MM.1S (cell line): Measurements from ENCODE around the gene WNT2.

Experiments
- CTCF ChIP-seq: fragments of 300-600 bp; sonication (generic); IDR thresholded peaks from 2 replicates; pipeline ENCODE4 v1.5.1; 2016; ENCODE audit warnings: antibody characterized with exemption, low read length, mixed read lengths
- EZH2 ChIP-seq: fragments of 300-600 bp; sonication (generic); optimal IDR thresholded peaks from 2 replicates; pipeline ENCODE3; 2017; ENCODE audit warnings: low read depth, mild to moderate bottlenecking, antibody characterized with exemption, low read length, mixed read lengths
- EZH2phosphoT487 ChIP-seq: fragments of 300-600 bp; sonication (generic); IDR thresholded peaks from 2 replicates; pipeline ENCODE4 v1.6.1; 2018; ENCODE audit warnings: antibody characterized with exemption, low read length

DNA sequence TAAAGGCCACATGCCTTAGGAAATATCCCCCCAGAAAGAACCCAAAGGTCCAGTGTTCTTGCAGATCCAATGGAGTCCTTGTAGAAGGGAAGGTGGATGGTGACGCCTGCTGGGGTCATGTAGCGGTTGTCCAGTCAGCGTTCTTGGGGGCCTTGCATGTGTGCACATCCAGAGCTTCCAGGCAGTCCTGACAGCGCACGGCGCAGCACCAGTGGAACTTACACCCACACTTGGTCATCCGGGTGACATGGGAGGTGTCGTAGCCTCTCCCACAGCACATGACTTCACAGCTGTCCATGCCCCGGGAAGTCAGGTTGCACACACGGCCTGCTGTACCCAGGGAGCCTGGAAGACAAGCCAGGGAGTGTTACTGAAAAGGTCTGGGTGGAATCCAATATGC is 44.8 kb downstream of the WNT2 start:
- TF ChIP-seq CTCF = no peak
- no peak for TF ChIP-seq EZH2
- no peak for TF ChIP-seq EZH2phosphoT487
